AG09319 (cell line): ENCODE results near the gene PEX16.

Source experiments
- DNase-seq: peaks from one replicate; pipeline ENCODE4 v3.0.0-alpha.2; 2010; ENCODE audit warnings: low read depth; ENCODE audit errors: extremely low read depth
- TF ChIP-seq, protein P1 (sequence below): IDR thresholded peaks from 2 replicates; pipeline ENCODE4 v1.5.1; 2011; ENCODE audit warnings: low read depth, mild to moderate bottlenecking, inconsistent platforms, low read length, moderate library complexity

Gene PEX16

GRCh38 chr11:45915446-45915845 lies 2.2 kb downstream of the PEX16 start:
- TF ChIP-seq, protein P1, sequence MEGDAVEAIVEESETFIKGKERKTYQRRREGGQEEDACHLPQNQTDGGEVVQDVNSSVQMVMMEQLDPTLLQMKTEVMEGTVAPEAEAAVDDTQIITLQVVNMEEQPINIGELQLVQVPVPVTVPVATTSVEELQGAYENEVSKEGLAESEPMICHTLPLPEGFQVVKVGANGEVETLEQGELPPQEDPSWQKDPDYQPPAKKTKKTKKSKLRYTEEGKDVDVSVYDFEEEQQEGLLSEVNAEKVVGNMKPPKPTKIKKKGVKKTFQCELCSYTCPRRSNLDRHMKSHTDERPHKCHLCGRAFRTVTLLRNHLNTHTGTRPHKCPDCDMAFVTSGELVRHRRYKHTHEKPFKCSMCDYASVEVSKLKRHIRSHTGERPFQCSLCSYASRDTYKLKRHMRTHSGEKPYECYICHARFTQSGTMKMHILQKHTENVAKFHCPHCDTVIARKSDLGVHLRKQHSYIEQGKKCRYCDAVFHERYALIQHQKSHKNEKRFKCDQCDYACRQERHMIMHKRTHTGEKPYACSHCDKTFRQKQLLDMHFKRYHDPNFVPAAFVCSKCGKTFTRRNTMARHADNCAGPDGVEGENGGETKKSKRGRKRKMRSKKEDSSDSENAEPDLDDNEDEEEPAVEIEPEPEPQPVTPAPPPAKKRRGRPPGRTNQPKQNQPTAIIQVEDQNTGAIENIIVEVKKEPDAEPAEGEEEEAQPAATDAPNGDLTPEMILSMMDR = no peak
- DNase-seq = no peak

DNA sequence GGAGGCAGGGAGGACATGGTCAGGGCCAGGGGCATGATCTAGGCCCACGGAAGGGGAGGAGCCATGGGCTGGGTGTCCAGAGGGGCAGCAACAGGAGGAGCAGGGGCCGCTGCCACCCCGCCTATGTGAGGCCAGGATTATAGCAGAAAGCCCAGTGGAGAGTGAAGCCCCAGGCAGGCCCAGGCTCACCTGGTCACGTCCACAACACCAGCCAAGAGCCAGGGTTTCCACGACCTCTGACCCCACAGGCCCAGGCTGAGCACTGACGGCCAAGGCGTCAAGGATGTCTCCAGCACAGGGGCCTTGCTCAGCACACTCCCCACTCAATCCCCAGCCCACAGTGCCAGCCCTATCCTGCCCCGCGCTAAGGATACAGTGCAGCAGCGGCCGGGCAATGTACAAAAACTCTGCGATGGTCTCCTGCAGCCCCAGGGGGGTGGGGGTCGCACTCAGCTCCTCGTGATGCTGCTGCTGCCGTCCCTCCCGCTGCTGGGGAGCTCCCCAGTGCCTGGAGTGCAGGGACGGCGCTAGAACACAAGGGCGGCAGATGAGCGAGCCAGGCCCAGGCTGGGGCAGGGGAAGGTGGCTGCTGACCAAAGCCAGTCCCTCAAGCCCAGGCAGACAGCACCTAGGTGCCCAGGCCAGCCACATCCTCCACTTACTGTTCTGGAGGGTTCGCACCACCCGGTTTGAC lies 3.6 kb downstream of the PEX16 start:
- DNase-seq = no peak
- TF ChIP-seq, protein P1 = no peak

GRCh38 chr11:45913514-45913913 lies 4.2 kb downstream of the PEX16 start:
- DNase-seq = no peak

DNA sequence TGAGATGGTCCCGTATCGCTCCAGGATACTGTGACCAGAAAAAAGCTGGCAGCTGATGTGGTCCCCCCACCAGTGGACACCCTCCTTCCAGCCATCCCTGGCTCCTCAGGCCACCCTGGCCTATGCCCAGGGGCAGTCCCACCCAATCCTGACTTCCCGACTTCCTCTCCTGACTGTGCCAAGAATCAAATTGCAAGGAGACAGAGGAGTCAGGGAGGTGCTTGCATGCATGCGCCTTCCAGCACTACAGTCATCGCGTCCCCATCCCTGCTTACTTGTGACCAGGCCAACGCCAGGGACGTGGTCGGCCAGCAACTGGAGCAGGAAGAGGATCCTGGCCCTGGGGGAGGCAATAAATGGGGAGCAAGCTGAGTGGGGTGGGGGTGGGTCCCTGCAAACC lies 7.1 kb downstream of the PEX16 start:
- DNase-seq = no peak
- TF ChIP-seq, protein P1 = no peak

More at GRCh38 chr11:45913514-45913913, 4.2 kb downstream of the PEX16 start:
- TF ChIP-seq, protein P1 = no peak

DNA sequence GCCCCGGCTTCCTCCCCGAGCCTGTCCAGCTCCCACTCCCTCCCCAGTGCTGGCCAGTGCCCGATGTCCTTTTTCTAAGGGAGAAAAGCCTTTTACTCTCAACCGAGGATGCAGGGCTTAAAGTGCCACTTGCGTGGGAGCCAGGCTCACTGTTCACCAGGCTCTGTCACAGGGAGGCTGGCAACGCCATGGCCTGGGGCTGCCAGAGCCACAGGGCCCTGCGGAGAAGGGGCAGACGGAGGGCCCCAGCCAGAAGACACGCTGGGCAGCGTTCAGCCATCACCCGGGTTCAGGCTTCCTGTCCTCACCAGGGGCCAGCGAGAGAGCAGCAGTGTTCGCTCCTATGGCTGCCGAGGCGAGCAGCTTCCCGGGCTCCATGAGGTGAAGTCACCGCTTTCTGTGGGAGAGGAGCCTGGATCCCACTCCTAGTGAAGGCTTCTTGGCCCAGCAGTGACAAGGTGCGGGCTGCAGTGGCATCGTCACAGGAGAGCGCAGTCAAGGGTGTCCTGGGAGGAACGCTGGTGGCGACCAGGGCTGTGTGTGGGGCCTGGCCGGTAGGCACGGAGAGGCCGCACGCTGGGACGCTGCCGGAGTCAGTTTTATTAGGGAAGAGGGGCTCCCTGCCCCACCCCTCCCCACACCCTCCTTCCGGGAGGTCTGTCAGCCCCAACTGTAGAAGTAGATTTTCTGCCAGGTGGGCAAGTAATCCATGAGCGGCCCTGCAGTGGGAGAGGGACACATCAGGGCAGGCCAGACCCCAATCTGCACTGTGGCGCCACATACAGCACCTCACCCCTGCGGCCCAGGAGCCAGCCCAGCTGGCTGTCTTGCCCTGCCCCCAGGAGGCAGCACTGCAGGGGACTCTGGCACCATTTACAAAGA lies 7.8 kb downstream of the PEX16 start:
- DNase-seq = no peak
- TF ChIP-seq, protein P1 = no peak

GRCh38 chr11:45907911-45908370 lies 9.7 kb downstream of the PEX16 start:
- TF ChIP-seq, protein P1 = no peak
- no peak for DNase-seq

- TF ChIP-seq, protein P1 = no peak
- DNase-seq = no peak
These were observed 10.6 kb downstream of the PEX16 start, which contains the start of gene FREY1 for GRCh38 chr11:45906965-45907611. Gene FREY1 (minus strand): TSS chr11:45907271. CDS start chr11:45907245, 26 bp downstream.
